NCI-H1436 (cell line): ENCODE data around the gene DUSP14.
"Not testable (repeated sequence)": the region's sequence is repeated elsewhere in the genome, so short reads cannot be mapped to it uniquely, and the experiment has no call there.

Source experiments
- DNase-seq: peaks from one replicate; lab custom pipeline; 2025; lab: John Stamatoyannopoulos, UW

The DUSP14 gene

GRCh38 chr17:37485938-37486570, 3.6 kb upstream of the DUSP14 start:
- no peak for DNase-seq

GRCh38 chr17:37488009-37488604, 1.6 kb upstream of the DUSP14 start:
- DNase-seq, result peak; percentile 32

DNA sequence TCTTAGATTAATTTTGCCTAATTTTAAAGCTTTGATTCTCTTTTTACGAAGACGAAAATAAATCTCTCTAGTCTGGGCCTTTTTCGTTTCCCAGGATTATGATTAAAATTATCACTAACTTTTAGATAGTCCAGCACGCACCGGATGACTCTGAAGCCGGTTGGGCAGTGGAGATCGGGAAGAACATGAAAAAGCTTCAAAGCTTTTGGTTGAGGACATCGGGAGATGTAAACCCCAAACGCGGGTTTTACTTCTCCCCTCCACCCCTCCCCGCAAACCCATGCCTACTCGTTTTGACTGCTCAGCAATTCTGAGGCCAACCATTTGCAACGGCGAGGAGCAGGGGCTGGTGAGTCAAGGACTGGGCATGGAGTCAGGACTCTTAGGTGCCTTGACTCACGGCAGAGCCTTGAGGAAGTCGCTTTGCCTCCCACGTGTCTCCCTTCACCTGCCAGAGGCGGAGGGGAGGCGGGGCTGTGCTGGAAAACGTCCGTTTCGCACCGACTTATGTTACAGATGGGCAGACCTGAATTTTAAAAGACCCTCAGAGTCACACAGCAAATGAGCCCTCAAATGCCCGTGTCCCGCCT, 989 bp upstream of the DUSP14 start:
- peak; percentile 66 for DNase-seq

- peak; percentile 66 for DNase-seq
These were observed 414 bp downstream of the DUSP14 start for GRCh38 chr17:37490022-37490587.

GRCh38 chr17:37490638-37491614, 1.2 kb downstream of the DUSP14 start:
- no peak for DNase-seq

DNA sequence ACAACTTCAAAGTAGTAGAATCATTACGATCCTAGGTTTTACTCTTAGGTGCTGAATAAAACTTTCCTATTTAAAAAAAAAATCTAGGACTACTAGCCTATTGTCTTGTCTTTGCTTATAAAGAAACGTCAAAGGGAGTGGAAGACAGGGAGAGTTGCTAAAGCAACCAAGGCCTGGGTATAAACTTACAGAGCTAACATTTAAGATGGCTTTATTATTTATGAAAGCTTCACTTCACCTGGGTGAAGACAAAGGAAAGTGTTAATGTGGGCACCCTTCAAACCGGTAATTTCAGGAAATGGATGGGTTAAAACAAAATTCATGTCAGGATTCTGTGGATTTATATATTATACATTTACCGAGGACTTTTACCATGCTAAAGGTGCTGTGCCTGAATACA, 2.5 kb downstream of the DUSP14 start:
- DNase-seq, result no peak

- no peak for DNase-seq
These were observed 3.7 kb downstream of the DUSP14 start for GRCh38 chr17:37493249-37494027.

DNA sequence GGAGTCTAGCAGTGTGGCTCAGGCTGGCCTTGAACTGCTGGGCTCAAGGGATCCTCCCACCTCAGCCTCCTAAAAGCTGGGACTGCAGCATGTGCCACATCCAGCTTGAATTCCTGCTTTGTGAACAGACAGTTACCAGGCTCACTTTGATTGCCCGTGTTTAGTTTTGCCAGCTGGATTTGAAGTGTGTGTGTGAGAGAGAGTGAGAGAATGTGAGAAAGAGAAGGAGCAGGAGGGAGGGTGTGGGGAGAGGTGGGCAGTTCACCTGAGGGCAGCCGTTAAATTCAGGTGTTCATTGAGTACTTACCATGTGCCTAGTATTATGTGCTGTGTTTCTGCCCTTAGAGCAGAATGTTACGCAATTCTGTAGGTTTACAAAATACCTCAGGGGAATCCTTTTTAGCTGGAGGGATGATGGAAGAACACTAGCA, 4.7 kb downstream of the DUSP14 start:
- no peak for DNase-seq

- DNase-seq, result no peak
These were observed 5.3 kb downstream of the DUSP14 start for GRCh38 chr17:37494971-37495370.

DNA sequence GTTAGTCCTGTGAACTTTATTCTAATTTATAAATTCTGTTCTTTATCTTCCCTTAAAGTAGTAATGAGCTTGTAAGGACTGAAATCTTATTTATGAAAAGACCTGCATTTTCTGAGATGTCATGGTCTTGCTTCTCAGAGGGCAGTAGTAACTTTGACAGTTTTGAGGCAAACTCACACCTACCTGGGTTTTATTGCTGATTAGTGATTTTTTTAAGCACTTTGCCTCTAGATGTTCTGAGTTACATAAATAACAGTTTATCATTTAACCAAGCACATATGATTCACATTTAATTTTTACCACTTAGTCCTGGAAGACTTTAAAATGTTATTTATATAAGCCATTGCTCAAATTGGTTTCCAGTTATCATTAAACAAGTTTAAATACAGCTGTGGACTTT, 10.7 kb downstream of the DUSP14 start:
- DNase-seq, result no peak

- no peak for DNase-seq
These were observed 12.6 kb downstream of the DUSP14 start for GRCh38 chr17:37502009-37502936.

- no peak for DNase-seq
These were observed 13.5 kb downstream of the DUSP14 start for GRCh38 chr17:37503148-37503547.

GRCh38 chr17:37505333-37505732, 15.6 kb downstream of the DUSP14 start:
- no peak for DNase-seq

DNA sequence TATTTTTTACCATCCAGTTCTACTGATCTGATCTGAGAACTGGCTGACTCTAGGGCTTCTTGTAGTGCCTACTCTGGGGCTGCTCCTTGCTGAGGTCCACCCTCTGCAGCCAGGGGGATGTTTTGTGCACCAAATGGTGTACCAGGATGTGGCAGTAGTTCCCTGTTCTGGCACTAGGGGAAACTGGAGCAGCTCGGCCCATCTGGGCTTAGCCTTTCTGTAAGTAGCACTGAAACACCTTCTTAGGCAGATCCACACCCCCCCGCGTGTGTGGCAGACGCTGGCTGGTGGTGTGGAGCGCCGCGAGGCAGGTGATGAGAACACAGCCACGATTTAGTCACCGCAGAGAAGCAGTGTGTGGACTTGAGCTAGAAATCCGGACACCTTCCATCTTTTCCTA, 17.0 kb downstream of the DUSP14 start:
- no peak for DNase-seq

- DNase-seq, result no peak
These were observed 17.4 kb downstream of the DUSP14 start for GRCh38 chr17:37507111-37507510.

GRCh38 chr17:37510056-37510455, 20.4 kb downstream of the DUSP14 start:
- no peak for DNase-seq

DNA sequence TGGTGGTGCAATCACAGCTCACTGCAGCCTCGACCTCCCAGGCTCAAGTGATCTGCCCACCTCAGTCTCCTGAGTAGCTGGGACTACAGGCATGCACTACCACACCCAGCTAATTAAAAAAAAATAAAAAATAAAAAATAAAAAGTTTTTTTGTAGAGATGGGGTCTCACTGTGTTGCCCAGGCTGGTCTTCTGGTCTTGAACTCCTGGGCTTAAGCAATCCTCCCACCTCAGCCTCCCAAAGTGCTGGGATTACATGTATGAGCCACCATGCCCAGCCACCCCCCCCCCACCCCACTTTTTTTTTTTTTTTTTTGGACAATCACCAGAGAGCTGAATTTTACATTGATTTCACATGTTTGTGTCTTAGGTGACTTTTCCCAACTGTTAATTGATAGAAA, 22.0 kb downstream of the DUSP14 start:
- not testable (repeated sequence) for DNase-seq

DNA sequence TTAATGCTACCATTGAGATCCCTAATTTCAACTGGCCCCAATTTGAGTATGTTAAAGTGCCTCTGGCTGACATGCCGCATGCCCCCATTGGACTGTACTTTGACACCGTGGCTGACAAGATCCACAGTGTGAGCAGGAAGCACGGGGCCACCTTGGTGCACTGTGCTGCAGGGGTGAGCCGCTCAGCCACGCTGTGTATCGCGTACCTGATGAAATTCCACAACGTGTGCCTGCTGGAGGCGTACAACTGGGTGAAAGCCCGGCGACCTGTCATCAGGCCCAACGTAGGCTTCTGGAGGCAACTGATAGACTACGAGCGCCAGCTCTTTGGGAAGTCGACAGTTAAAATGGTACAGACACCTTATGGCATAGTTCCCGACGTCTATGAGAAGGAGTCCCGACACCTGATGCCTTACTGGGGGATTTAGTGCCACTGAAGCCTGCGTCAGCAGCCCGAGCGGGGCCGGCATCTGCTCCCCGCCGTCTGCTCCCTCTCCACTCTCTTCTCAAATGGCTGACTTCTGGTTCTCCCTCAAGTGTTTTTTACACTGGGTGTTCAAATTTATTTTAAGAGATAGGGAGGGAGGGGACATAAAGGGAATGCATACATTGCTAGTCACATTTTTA, 22.9 kb downstream of the DUSP14 start:
- DNase-seq, result no peak

GRCh38 chr17:37513711-37514110, 24.0 kb downstream of the DUSP14 start:
- no peak for DNase-seq

DNA sequence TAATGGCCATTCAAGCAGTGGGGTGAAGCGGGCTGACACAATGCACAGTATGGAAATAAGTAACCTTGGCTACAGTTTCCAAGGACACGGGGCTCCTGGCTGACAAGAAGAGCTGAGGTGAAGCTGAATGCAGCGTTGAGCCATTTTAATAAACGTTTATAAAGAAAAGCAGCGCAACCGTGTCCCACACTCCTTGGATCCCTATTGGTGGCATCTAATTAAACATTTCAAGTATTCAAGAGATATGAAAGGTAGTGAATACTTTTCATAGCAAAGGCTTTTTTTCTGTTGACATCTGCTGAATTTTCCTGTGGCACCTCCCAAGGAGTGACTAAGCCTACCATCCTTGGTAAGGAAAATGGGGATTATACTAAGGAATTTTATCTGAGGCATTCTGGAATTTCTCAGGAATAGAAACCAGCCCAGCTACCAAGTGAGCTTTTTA, 26.5 kb downstream of the DUSP14 start:
- DNase-seq, result no peak
